GM10847 (cell line): ENCODE measurements around the gene GCC2.

ENCODE experiments used
- POLR2A ChIP-seq: IDR thresholded peaks from 2 replicates; pipeline ENCODE4 v1.6.1; 2011; ENCODE audit not compliant: insufficient read length; ENCODE audit errors: extremely low read depth

GCC2 gene

GRCh38 chr2:108541451-108541850, 92.4 kb downstream of the GCC2 start:
- no peak for TF ChIP-seq POLR2A

DNA sequence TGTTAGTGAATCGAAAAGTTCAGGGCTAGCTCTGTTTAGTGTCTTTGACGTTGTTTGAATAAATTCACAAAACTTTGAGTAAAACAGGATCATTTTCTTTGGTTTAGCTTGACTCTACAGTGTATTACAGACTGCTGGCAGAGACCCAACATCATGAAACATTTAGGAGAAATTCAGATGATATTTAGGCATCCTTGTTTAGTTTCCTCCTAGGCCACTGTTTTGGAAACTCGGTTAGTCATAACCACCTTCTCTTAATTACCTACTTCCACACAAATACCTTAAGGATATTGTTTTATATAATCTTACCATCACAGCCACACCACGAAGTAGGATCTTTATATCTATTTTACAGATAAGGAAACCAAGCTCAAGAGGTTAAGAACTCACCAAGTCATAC, 93.1 kb downstream of the GCC2 start:
- no peak for TF ChIP-seq POLR2A

- TF ChIP-seq POLR2A = no peak
Measured at GRCh38 chr2:108547606-108548005, 98.6 kb downstream of the GCC2 start.

GRCh38 chr2:108548208-108549003, 99.4 kb downstream of the GCC2 start:
- TF ChIP-seq POLR2A = no peak

DNA sequence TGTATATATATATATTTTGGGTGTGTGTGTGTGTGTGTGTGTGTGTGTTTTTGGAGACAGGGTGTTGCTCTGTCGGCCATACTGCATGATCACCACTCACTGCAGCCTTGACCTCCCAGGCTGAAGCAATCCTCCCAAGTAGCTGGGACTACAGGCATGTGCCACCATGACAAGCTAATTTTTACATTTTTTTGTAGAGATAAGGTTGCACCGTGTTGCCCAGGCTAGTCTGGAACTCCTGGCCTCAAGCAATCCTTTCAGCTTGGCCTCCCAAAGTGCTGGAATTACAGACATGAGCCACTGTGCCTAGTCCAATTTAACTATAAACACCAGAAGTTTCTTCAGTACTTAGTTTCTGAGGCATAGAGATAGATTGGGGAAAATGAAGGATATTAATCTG, 103.6 kb downstream of the GCC2 start:
- no peak for TF ChIP-seq POLR2A

DNA sequence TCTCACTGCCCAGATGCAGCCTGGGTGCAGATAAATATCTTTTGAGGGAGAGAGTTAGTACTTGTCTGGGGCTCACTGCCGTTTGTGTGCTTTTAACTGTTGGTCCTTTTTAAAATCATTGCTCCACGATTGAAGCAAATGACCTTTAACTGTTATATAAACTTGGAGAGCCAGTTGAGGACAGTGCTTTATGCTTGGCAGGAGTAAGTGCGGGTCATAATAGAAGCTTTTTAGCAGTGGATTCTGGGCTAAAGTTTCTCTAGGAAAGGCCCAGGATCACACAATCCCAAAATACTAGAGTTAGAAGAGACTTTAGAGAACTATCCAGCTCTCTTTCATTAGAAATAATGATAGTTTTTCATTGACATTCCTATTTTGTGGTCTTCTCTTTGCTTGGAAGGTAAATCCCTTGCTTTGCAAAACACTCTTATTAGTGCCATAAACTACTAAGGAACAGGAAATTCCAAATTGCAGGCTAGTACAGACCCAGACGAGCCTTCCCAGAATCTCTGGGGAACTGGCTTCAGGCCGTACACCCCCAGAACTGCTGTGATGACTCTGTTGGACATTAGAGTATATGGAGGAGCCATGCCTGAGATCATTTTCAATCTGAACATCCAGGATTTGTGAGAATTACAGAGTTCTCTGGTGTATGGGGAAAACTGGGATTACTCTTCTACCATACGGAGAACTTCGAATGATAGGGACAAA, 104.4 kb downstream of the GCC2 start:
- no peak for TF ChIP-seq POLR2A

- TF ChIP-seq POLR2A = no peak
Measured at GRCh38 chr2:108554528-108554927, 105.5 kb downstream of the GCC2 start.

DNA sequence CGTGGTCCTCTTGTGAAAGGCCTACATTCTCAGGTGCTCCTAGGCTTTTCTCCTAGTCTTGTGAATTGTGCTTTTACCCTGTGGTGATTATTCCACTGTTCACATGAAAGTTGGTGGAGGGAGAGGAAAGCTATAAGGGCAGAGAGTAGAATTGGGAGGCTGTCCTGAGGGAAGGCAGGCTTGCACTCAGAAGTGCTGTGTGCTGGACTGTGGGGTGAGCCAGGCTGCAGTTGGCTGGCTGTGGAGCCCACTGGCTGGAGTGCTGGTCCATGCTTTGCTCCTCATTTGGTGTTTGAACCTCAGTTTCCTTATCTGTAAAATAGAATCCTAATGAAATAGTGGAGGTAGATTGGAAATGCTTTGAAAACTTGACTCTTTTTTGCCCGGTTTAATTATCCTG, 106.6 kb downstream of the GCC2 start:
- no peak for TF ChIP-seq POLR2A
